WI38 (cell line): Measurements from ENCODE around the gene CDC27.
"Not testable (repeated sequence)": the region's sequence is repeated elsewhere in the genome, so short reads cannot be mapped to it uniquely, and the experiment has no call there.

Experiments used
- H3K4me3 ChIP-seq: 2 replicates; pipeline ENCODE4 v1.5.1; 2011; ENCODE audit warnings: low read depth, mild to moderate bottlenecking, control low read depth, low read length
- TF ChIP-seq, protein P1 (sequence below): IDR thresholded peaks from 2 replicates; pipeline ENCODE4 v1.5.1; 2012; ENCODE audit warnings: low read depth, mild to moderate bottlenecking, control low read depth, low read length

The CDC27 gene

GRCh38 chr17:47220531-47220999 lies 31.5 kb upstream of the CDC27 start:
- TF ChIP-seq, protein P1, sequence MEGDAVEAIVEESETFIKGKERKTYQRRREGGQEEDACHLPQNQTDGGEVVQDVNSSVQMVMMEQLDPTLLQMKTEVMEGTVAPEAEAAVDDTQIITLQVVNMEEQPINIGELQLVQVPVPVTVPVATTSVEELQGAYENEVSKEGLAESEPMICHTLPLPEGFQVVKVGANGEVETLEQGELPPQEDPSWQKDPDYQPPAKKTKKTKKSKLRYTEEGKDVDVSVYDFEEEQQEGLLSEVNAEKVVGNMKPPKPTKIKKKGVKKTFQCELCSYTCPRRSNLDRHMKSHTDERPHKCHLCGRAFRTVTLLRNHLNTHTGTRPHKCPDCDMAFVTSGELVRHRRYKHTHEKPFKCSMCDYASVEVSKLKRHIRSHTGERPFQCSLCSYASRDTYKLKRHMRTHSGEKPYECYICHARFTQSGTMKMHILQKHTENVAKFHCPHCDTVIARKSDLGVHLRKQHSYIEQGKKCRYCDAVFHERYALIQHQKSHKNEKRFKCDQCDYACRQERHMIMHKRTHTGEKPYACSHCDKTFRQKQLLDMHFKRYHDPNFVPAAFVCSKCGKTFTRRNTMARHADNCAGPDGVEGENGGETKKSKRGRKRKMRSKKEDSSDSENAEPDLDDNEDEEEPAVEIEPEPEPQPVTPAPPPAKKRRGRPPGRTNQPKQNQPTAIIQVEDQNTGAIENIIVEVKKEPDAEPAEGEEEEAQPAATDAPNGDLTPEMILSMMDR, result no peak
- no peak overlapping the region for H3K4me3 ChIP-seq

- TF ChIP-seq, protein P1, result no peak
- no peak overlapping the region for H3K4me3 ChIP-seq
Observed at GRCh38 chr17:47219621-47220475, 30.8 kb upstream of the CDC27 start.

GRCh38 chr17:47218896-47219430 lies 29.9 kb upstream of the CDC27 start:
- TF ChIP-seq, protein P1, result no peak
- H3K4me3 ChIP-seq, result no peak overlapping the region

DNA sequence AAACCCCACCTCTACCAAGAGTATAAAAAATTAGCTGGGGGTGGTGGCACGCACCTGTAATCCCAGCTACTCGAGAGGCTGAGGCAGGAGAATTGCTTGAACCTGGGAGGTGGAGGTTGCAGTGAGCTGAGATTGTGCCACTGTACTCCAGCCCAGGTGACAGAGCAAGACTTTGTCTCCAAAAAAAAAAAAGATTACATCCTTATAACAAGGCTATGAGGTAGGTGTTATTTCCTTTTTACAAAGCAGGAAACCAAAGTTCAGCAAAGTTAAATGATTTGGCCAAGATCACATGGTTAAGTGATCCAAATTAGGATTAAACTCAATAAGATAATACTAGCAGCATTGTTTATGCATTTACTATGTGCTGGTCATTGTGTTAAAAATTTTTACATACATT lies 28.2 kb upstream of the CDC27 start:
- not testable (repeated sequence) for H3K4me3 ChIP-seq

GRCh38 chr17:47216821-47217220 lies 27.7 kb upstream of the CDC27 start:
- not testable (repeated sequence) for H3K4me3 ChIP-seq

- TF ChIP-seq, protein P1, result no peak
- H3K4me3 ChIP-seq, result no peak overlapping the region
Observed at GRCh38 chr17:47214931-47215330, 25.8 kb upstream of the CDC27 start.

- H3K4me3 ChIP-seq, result no peak overlapping the region
- TF ChIP-seq, protein P1, result no peak
Observed at GRCh38 chr17:47213540-47213939, 24.4 kb upstream of the CDC27 start.

DNA sequence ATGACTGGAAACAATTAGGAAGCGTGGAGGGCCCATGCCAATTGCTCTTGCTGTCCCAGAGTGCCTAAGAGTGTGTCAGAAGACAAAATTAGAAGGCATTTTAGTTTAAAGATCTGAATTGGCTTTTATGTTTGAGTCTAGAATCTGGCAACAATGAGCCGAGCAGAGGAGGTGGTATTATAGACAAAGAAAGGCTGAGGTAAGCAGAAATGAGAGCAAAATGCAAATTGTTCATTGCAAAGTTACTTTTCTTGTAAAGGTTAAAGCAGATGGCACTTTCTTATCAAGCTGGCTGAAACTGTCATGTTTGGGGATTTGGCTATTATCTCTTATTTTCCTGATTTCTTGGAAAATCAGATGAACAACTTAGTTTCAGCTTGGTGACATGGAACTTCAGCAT lies 23.4 kb upstream of the CDC27 start:
- TF ChIP-seq, protein P1, result no peak
- no peak overlapping the region for H3K4me3 ChIP-seq
